ENCODE results near the gene DOCK3.
A peak's percentile ranks its signal among the peaks of the same experiment; 100 is the strongest.
"Not testable (repeated sequence)": the region's sequence is repeated elsewhere in the genome, so short reads cannot be mapped to it uniquely, and the experiment has no call there.

DOCK3 gene

GRCh38 chr3:51360806-51361205, 686.1 kb downstream of the DOCK3 start:
- DNase-seq (ENCODE audit: low spot score): no peak

GRCh38 chr3:51361746-51362145, 687.0 kb downstream of the DOCK3 start:
- DNase-seq (ENCODE audit: low spot score): no peak

GRCh38 chr3:51362476-51362875, 687.7 kb downstream of the DOCK3 start:
- no peak for DNase-seq (ENCODE audit: low spot score)

GRCh38 chr3:51368276-51368675, 693.5 kb downstream of the DOCK3 start:
- DNase-seq (ENCODE audit: low spot score): not testable (repeated sequence)

- peak; percentile 53 for DNase-seq (ENCODE audit: low spot score)
Observed at GRCh38 chr3:51371943-51372557, 697.3 kb downstream of the DOCK3 start.

GRCh38 chr3:51373658-51374421, 699.1 kb downstream of the DOCK3 start:
- DNase-seq (ENCODE audit: low spot score): no peak

GRCh38 chr3:51374456-51374855, 699.7 kb downstream of the DOCK3 start:
- DNase-seq (ENCODE audit: low spot score): no peak

GRCh38 chr3:51375136-51375535, 700.4 kb downstream of the DOCK3 start:
- DNase-seq (ENCODE audit: low spot score): no peak

- DNase-seq (ENCODE audit: low spot score): no peak
Observed at GRCh38 chr3:51375571-51375970, 700.8 kb downstream of the DOCK3 start.

GRCh38 chr3:51378065-51378464, 703.3 kb downstream of the DOCK3 start:
- DNase-seq (ENCODE audit: low spot score): no peak

- DNase-seq (ENCODE audit: low spot score): no peak
Observed at GRCh38 chr3:51378726-51379125, 704.0 kb downstream of the DOCK3 start.

- DNase-seq (ENCODE audit: low spot score): no peak
Observed at GRCh38 chr3:51379301-51379700, 704.6 kb downstream of the DOCK3 start.

GRCh38 chr3:51379746-51380455, 705.2 kb downstream of the DOCK3 start:
- no peak for DNase-seq (ENCODE audit: low spot score)

GRCh38 chr3:51380601-51381332, 706.0 kb downstream of the DOCK3 start:
- DNase-seq (ENCODE audit: low spot score): no peak

GRCh38 chr3:51381333-51381705, 706.6 kb downstream of the DOCK3 start:
- no peak for DNase-seq (ENCODE audit: low spot score)

- DNase-seq (ENCODE audit: low spot score): no peak
Observed at GRCh38 chr3:51382076-51382745, 707.5 kb downstream of the DOCK3 start.

- no peak for DNase-seq (ENCODE audit: low spot score)
Observed at GRCh38 chr3:51382947-51383578, 708.3 kb downstream of the DOCK3 start.

- DNase-seq (ENCODE audit: low spot score): no peak
Observed at GRCh38 chr3:51384055-51384725, 709.5 kb downstream of the DOCK3 start.

- DNase-seq (ENCODE audit: low spot score): peak; percentile 94
Observed at GRCh38 chr3:51384726-51385473, 710.2 kb downstream of the DOCK3 start, which contains the start of gene MANF. Gene MANF, plus strand, starts transcription at chr3:51385291. Its CDS starts 52 bp downstream, at chr3:51385343.

- no peak for DNase-seq (ENCODE audit: low spot score)
Observed at GRCh38 chr3:51385621-51386091, 710.9 kb downstream of the DOCK3 start.

Data from NAMALWA (cell line).